LNCaP clone FGC (cell line): ENCODE data around the gene GNPTG.
A peak's percentile ranks its signal among the peaks of the same experiment; 100 is the strongest.

Experiments used
- DNase-seq: peaks from one replicate; pipeline ENCODE4 v3.0.0-alpha.2; 2011; ENCODE audit warnings: low read depth
- H3K4me3 ChIP-seq: 2 replicates; pipeline ENCODE4 v1.5.1; 2011; ENCODE audit warnings: mild to moderate bottlenecking, low read depth, low read length, control low read depth
- TF ChIP-seq, protein P1 (sequence below): IDR thresholded peaks from 2 replicates; pipeline ENCODE4 v1.5.1; 2012; ENCODE audit warnings: mild to moderate bottlenecking; ENCODE audit not compliant: control insufficient read depth, insufficient read depth; ENCODE audit errors: extremely low read depth

GNPTG gene

DNA sequence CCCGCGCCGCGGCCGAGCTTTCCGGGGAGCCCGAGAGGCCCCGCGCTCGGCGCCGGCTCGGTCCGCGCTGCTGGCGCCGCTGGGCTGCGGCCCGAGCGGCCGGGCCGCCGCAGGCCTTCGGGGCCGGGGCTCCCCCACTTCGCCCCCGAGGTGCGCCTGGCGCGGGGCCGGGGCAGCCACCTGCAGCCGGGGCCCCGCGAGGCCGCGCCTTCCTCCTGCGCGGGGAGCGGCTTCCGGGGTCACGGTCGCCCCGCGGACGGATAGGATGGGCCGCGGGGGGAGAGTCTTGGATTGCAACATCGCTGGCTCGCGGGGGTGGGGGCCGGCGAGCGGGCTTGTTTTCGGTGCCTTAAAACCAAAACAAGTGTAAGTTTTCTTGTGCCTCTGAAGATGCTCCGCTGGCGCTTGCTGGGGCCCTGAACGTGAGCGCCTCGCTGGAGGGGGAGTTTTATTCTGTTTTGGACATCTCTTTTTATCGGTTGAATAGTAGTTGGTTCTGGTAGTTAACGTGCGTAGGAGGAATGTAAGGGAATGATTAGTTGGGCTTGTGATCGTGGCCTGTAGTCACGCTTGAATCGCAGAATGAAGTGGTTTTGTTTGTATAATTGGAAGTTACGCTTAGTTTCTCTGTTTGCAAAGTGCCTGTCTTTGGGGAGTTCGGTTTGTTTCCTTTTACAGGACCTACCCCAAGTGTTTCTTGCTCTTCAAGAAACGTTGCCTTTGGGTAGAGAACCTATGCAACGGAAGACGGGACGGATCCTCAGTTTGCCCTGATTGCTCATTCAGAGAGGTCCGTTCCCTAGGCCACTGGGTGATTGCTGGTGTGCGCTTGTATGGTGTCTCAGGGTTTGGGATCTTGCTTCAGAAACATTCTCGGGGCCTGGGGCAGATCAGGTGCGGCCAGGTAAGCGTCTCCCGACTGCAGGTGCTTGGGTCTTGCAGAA, 41.6 kb upstream of the GNPTG start:
- no peak for DNase-seq
- TF ChIP-seq, protein P1, sequence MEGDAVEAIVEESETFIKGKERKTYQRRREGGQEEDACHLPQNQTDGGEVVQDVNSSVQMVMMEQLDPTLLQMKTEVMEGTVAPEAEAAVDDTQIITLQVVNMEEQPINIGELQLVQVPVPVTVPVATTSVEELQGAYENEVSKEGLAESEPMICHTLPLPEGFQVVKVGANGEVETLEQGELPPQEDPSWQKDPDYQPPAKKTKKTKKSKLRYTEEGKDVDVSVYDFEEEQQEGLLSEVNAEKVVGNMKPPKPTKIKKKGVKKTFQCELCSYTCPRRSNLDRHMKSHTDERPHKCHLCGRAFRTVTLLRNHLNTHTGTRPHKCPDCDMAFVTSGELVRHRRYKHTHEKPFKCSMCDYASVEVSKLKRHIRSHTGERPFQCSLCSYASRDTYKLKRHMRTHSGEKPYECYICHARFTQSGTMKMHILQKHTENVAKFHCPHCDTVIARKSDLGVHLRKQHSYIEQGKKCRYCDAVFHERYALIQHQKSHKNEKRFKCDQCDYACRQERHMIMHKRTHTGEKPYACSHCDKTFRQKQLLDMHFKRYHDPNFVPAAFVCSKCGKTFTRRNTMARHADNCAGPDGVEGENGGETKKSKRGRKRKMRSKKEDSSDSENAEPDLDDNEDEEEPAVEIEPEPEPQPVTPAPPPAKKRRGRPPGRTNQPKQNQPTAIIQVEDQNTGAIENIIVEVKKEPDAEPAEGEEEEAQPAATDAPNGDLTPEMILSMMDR, result no peak
- H3K4me3 ChIP-seq, result peak overlapping the region; percentile 97

- H3K4me3 ChIP-seq, result peak overlapping the region; percentile 97
- TF ChIP-seq, protein P1, result no peak
- DNase-seq, result no peak
These were observed 40.9 kb upstream of the GNPTG start for GRCh38 chr16:1310832-1311200.

GRCh38 chr16:1311212-1311737, 40.5 kb upstream of the GNPTG start:
- DNase-seq, result no peak
- TF ChIP-seq, protein P1, result no peak

DNA sequence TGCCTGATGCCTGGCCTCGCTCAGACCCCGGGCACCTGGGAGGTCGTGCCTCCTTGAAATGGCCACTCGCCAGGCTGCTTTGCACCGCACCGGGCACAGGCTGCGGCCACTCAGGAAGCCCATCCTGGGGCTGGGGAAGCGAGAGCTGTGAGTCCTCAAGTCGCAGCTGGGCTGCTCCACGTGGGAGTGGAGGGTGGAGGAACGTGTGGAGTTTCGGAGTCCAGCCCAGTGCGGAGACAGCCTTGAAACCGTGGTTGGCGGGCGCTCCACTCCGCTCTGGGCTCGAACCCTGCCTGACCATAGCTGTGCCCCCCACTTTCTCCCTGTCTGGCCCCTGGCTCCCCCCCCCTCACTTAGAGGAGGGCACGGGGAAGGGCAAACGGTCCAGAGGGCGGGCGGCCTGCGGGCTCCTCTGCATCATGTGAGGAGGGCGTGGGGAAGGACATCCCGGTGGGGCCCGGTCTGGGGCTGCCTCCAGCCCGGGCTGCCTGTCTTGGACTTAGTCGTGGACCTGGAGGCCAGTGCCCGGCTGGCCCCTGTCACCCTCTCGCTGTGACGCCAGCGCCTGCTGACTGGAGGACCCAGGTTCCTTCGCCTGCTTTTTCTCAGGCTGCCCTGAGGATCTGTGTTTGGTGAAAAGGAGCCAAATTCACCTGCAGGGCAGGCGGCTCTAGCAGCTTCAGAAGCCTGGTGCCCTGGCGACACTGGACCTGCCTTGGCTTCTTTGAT, 39.8 kb upstream of the GNPTG start:
- TF ChIP-seq, protein P1, result no peak
- H3K4me3 ChIP-seq, result peak overlapping the region; percentile 97
- DNase-seq, result no peak

More at GRCh38 chr16:1311212-1311737, 40.5 kb upstream of the GNPTG start:
- H3K4me3 ChIP-seq, result peak overlapping the region; percentile 97

DNA sequence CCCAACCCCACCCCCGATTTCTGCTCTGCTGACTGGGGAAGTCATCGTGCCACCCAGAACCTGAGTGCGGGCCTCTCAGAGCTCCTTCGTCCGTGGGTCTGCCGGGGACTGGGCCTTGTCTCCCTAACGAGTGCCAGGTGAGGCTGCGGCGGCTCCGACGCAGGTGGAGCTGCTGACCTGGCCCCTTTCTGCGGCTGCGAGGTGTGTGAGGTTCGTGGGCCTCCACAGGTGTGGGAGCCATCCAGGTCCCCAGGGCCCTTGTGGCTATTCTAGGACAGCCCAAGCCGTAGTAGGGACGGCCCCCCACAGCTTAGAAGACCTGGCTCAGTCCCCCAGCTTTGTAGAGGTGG, 39.3 kb upstream of the GNPTG start:
- H3K4me3 ChIP-seq, result peak overlapping the region; percentile 97

DNA sequence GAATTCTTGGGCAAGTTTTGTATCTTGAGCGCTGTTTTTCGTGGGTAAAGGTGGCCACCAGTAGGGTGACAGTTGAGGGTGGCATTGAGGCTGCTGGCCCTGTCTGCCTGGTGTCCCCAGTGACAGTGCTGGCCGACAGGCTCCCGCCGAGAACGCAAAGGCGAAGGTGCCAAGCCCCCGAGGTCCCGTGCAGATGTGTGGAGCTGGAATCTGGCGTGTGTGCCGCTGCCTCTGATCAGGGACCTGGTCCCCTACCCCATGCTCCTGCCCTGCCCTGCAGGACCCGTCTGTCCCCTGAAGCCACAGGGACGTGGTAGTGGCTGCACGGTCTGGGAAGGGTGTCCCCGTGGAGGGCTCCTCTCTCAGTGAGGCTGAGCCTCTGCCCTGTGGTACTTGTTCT, 38.8 kb upstream of the GNPTG start:
- TF ChIP-seq, protein P1, result no peak
- no peak for DNase-seq
- H3K4me3 ChIP-seq, result no peak overlapping the region

More for the DNA sequence above, 39.3 kb upstream of the GNPTG start:
- no peak for DNase-seq
- TF ChIP-seq, protein P1, result no peak
